ENCODE data around the gene C16orf54.
"Not testable (repeated sequence)": the region's sequence is repeated elsewhere in the genome, so short reads cannot be mapped to it uniquely, and the experiment has no call there.

Gene C16orf54

GRCh38 chr16:29767062-29767461 lies 21.3 kb upstream of the C16orf54 start:
- no peak for DNase-seq

GRCh38 chr16:29766571-29766970 lies 20.8 kb upstream of the C16orf54 start:
- no peak for DNase-seq

DNA sequence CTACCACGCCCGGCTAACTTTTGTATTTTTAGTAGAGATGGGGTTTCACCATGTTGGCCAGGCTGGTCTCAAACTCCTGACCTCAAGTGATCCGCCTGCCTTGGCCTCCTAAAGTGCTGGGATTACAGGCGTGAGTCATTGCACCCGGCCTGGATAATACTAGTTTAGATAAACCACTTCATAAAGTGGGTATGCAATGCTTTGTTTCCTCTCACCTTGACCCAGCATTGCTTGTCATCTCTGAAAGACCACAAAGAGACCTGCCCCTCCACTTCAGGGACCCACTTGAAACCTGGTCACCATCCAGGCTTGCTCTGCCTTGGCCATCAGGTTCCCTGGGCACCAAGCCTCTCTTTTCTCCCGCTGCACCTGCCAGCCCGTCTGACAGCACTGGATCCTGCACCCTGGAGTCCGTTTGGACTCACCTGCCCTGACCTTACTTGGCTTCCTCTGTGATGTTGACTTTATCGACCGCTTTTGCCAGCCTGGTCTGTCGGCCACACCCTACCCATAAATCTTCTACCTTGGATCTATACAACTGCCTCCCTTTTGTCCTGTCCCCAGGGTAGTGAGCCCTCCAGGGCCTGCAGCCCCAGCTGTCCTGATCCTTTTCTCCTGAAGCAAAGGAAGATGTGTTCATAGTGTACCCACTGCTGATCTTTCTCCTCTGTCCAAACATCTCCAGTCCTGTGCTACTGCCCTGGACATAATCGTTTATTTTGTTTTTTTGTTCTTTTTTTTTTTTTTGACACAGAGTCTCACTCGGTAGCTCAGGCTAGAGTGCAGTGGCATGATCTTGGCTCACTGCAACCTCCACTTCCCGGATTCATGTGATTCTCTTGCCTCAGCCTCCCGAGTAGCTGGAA lies 19.6 kb upstream of the C16orf54 start:
- no peak for DNase-seq

- DNase-seq, result no peak
These were observed 17.5 kb upstream of the C16orf54 start for GRCh38 chr16:29763326-29763725.

DNA sequence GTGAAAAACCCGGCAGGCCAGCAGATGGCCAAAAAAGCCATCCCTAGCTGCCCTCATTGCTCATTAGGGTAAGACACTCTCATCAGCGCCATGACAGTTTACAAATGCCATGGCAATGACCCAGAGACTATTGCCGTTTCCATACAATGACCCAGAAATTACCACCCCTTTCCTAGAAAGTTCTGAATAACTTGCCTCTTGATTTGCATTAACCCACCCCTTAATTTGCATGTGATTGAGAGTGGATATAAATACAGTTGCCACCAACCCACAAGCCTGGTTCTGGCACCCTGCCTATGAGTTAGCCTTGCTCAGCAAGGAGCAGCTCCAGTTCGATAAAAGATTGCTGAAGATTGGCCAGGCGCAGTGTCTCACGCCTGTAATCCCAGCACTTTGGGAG lies 16.1 kb upstream of the C16orf54 start:
- no peak for DNase-seq

DNA sequence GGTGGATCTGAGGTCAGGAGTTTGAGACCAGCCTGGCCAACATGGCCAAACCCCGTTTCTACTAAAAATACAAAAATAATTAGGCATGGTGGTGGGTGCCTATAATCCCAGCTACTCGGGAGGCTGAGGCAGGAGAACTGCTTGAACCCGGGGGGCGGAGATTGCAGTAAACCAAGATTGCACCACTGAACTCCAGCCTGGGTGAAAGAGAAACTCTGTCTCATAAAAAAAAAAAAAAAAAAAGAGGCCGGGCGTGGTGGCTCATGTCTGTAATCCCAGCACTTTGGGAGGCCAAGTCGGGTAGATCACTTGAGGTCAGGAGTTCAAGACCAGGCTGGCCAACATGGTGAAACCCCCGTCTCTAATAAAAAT lies 15.5 kb upstream of the C16orf54 start:
- not testable (repeated sequence) for DNase-seq

- no peak for DNase-seq
These were observed 14.9 kb upstream of the C16orf54 start for GRCh38 chr16:29760567-29761279.

DNA sequence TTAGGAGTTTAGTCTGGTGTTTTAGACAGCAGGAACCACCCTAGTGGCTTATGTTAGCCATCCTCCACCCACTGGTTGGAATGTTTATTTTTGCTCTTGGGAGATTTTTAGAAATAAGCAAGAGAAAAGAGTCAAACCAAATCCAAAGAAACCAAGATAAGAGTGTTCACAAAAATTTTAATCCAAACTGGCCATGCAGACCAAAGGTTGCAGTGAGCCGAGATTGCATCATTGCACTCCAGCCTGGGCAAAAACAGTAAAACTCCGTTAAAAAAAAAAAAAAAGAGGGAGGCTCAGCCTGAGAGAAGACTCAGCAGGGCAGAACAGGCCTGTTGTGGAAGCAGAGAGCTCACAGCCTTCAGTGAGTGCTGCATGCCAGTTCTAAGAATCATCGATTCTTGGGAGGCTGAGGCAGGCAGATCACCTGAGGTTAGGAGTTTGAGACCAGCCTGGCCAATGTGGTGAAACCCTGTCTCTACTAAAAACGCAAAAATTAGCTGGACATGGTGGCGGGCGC lies 12.2 kb upstream of the C16orf54 start:
- DNase-seq, result no peak

DNA sequence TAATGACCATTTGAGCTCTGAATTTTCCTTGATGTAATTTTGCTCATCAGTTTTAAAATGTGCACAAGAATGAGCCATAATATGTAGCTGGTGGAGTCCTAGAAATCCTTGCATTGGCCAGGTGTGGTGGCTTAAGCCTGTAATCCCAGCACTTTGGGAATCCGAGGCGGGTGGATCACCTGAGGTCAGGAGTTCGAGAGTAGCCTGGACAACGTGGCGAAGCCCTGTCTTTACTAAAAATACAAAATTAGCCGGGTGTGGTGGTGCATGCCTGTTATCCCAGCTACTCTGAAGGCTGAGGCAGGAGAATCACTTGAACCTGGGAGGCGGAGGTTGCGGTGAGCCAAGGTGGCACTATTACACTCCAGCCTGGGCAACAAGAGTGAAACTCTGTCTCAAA lies 11.3 kb upstream of the C16orf54 start:
- DNase-seq, result not testable (repeated sequence)

GRCh38 chr16:29756654-29757053 lies 10.9 kb upstream of the C16orf54 start:
- DNase-seq, result no peak

- no peak for DNase-seq
These were observed 7.7 kb upstream of the C16orf54 start for GRCh38 chr16:29753516-29753915.

- not testable (repeated sequence) for DNase-seq
These were observed 3.0 kb upstream of the C16orf54 start for GRCh38 chr16:29748760-29749149.

- no peak for DNase-seq
These were observed 2.4 kb upstream of the C16orf54 start for GRCh38 chr16:29747947-29748759.

DNA sequence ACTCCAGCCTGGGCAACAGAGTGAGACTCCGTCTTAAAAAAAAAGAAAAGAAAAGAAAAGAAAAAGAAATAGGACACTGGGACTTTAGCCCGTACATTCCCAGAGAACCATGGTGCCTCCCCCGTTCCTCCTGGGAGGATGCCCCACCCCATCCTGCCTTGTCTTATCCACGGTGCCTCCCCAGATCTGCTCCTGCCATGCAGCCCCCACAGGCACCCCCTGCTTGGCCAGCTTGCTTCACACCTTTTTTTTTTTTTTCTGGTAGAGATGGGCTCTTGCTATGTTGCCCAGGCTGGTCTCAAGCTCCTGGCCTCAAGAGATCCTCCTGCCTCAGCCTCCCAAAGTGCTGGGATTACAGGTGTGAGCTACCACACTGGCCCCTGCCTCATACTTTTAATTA lies 728 bp upstream of the C16orf54 start:
- not testable (repeated sequence) for DNase-seq

- no peak for DNase-seq
These were observed 503 bp downstream of the C16orf54 start for GRCh38 chr16:29745121-29745852.

GRCh38 chr16:29744541-29745101 lies 1.2 kb downstream of the C16orf54 start:
- no peak for DNase-seq

- no peak for DNase-seq
These were observed 1.8 kb downstream of the C16orf54 start for GRCh38 chr16:29743827-29744531.

DNA sequence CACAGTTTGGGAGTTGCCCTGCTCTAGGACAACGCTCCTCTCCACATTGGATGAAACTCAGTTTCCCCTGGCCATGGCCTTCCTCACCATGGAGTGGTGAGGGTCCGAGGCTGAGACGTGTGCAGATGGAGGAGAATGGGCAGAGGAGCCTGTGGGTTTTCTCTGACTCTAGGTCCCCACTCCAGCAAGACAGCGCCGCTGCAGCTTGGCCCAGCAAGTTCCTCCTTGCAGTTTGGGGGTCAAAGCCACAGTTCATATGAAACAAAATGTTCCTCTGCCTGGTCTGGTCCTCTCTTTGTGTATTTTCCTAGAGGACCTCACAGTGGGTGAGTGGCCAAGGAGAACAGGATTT lies 2.3 kb downstream of the C16orf54 start:
- no peak for DNase-seq

- no peak for DNase-seq
These were observed 3.0 kb downstream of the C16orf54 start for GRCh38 chr16:29742683-29743275.

DNA sequence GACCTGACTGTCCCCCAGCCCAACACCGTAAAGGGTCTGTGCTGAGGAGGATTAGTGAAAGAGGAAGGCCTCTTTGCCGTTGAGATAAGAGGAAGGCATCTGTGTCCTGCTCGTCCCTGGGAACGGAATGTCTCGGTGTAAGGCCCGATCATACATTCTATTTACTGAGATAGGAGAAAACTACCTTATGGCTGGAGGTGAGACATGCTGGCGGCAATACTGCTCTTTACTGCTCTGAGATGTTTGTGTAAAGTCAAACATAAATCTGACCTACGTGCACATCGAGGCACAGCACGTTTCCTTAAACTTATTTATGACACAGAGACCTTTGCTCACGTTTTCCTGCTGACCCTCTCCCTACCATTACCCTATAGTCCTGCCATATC lies 5.2 kb downstream of the C16orf54 start:
- not testable (repeated sequence) for DNase-seq

All from cerebellar nuclear complex (tissue), 1 donor.